ENCODE data around the gene MAP7.

GRCh38 chr6:136576821-136577220 is 26.6 kb upstream of the MAP7 start:
- no peak for TF ChIP-seq POLR2A (IDR thresholded peaks at IDR 0.05; ENCODE audit: low read depth, low read length)
- TF ChIP-seq POLR2AphosphoS5 (IDR thresholded peaks at IDR 0.05; ENCODE audit: low read depth, low read length) = no peak

Measured in GM12892 (cell line).